ENCODE measurements around the gene ELAVL2. TPM values are rescaled to one million over a fixed set of nuclear protein-coding genes. Genes with fewer than 3 reads are reported as not detected.

The ELAVL2 gene
- total and polyA plus RNA-seq, 7 experiments from 2014 or later, result not detected

- Mint-ChIP-seq H3K9me3 (peaks cover 2 to 17% (median 7%) of the 10 kb centered on the region in 11 donors), H3K36me3 (no peaks in the 10 kb centered on the region), H3K4me3 (no peak overlapping the region), H3K27me3 (no peaks in the 10 kb centered on the region), H3K4me1 (peaks cover 0 to 1% (median 0%) of the 10 kb centered on the region in 7 donors), H3K27ac (no peak overlapping the region)
- DNase-seq (no peak), ATAC-seq (no peak)
- Histone ChIP-seq H3K9me3 (ENCODE audit: control insufficient read depth in 2 of 3, low read length in 3 of 3) (no peaks in the 10 kb centered on the region), H3K4me1 (ENCODE audit: control insufficient read depth in 2 of 2, insufficient read depth in 2 of 2, low read length in 2 of 2) (no peaks in the 10 kb centered on the region), H3K4me3 (ENCODE audit: low read length) (no peak overlapping the region), H3K27me3 (ENCODE audit: control insufficient read depth in 2 of 2, insufficient read depth in 2 of 2, low read length in 2 of 2) (no peaks in the 10 kb centered on the region), H3K27ac (ENCODE audit: low read depth, low read length) (no peak overlapping the region), H3K36me3 (ENCODE audit: control insufficient read depth in 2 of 3, insufficient read depth in 3 of 3, low read length in 3 of 3) (no peaks in the 10 kb centered on the region)
- POLR2A ChIA-PET, result no interaction called here
- intact Hi-C loops (cut with micrococcal nuclease), result no loop called here
- CTCF ChIA-PET, result no interaction called here
These were observed 22.8 kb downstream of the ELAVL2 start for GRCh38 chr9:23803216-23803615.

- H3K4me1 ChIP-seq (ENCODE audit: control insufficient read depth in 2 of 2, insufficient read depth in 2 of 2, low read length in 2 of 2), result no peaks in the 10 kb centered on the region
- no peak for ATAC-seq
These were observed 24.5 kb downstream of the ELAVL2 start for GRCh38 chr9:23801523-23801922.

GRCh38 chr9:23799521-23799920 lies 26.5 kb downstream of the ELAVL2 start:
- Mint-ChIP-seq H3K9me3 (peaks cover 0 to 17% (median 8%) of the 10 kb centered on the region in 11 donors), H3K4me1 (peaks cover 0 to 1% (median 0%) of the 10 kb centered on the region in 7 donors), H3K36me3 (no peaks in the 10 kb centered on the region), H3K27ac (no peak overlapping the region), H3K4me3 (no peak overlapping the region), H3K27me3 (no peaks in the 10 kb centered on the region)
- POLR2A ChIA-PET, result no interaction called here
- Histone ChIP-seq H3K4me3 (ENCODE audit: low read length) (no peak overlapping the region), H3K36me3 (ENCODE audit: control insufficient read depth in 2 of 3, insufficient read depth in 3 of 3, low read length in 3 of 3) (no peaks in the 10 kb centered on the region), H3K9me3 (ENCODE audit: control insufficient read depth in 2 of 3, low read length in 3 of 3) (no peaks in the 10 kb centered on the region), H3K4me1 (ENCODE audit: control insufficient read depth in 2 of 2, insufficient read depth in 2 of 2, low read length in 2 of 2) (no peaks in the 10 kb centered on the region), H3K27me3 (ENCODE audit: control insufficient read depth in 2 of 2, insufficient read depth in 2 of 2, low read length in 2 of 2) (no peaks in the 10 kb centered on the region), H3K27ac (ENCODE audit: low read depth, low read length) (no peak overlapping the region)
- CTCF ChIA-PET, result no interaction called here
- intact Hi-C loops (cut with micrococcal nuclease), result no loop called here
- no peak for ATAC-seq
- no peak for DNase-seq

More at GRCh38 chr9:23801523-23801922, 24.5 kb downstream of the ELAVL2 start:
- intact Hi-C loops (cut with micrococcal nuclease), result no loop called here
- H3K9me3 ChIP-seq (ENCODE audit: control insufficient read depth in 2 of 3, low read length in 3 of 3), result no peaks in the 10 kb centered on the region
- Mint-ChIP-seq H3K4me3 (no peak overlapping the region), H3K9me3 (peaks cover 0 to 17% (median 8%) of the 10 kb centered on the region in 11 donors), H3K36me3 (no peaks in the 10 kb centered on the region), H3K27ac (no peak overlapping the region), H3K4me1 (peaks cover 0 to 1% (median 0%) of the 10 kb centered on the region in 7 donors), H3K27me3 (no peaks in the 10 kb centered on the region)
- H3K27ac ChIP-seq (ENCODE audit: low read depth, low read length), result no peak overlapping the region
- no peaks in the 10 kb centered on the region for H3K27me3 ChIP-seq (ENCODE audit: control insufficient read depth in 2 of 2, insufficient read depth in 2 of 2, low read length in 2 of 2)
- H3K36me3 ChIP-seq (ENCODE audit: control insufficient read depth in 2 of 3, insufficient read depth in 3 of 3, low read length in 3 of 3), result no peaks in the 10 kb centered on the region
- DNase-seq, result no peak
- ChIA-PET POLR2A (no interaction called here), CTCF (no interaction called here)
- H3K4me3 ChIP-seq (ENCODE audit: low read length), result no peak overlapping the region

GRCh38 chr9:23798325-23798724 lies 27.7 kb downstream of the ELAVL2 start:
- POLR2A ChIA-PET, result no interaction called here
- intact Hi-C loops (cut with micrococcal nuclease), result no loop called here
- DNase-seq, result no peak

GRCh38 chr9:23796209-23796608 lies 29.8 kb downstream of the ELAVL2 start:
- H3K4me3 Mint-ChIP-seq, result no peak overlapping the region
- intact Hi-C loops (cut with micrococcal nuclease), result no loop called here

More at GRCh38 chr9:23798325-23798724, 27.7 kb downstream of the ELAVL2 start:
- CTCF ChIA-PET, result no interaction called here
- Mint-ChIP-seq H3K27ac (no peak overlapping the region), H3K27me3 (no peaks in the 10 kb centered on the region), H3K4me3 (no peak overlapping the region), H3K9me3 (peaks cover 0 to 15% (median 5%) of the 10 kb centered on the region in 11 donors), H3K36me3 (no peaks in the 10 kb centered on the region), H3K4me1 (peaks cover 0 to 1% (median 0%) of the 10 kb centered on the region in 7 donors)
- no peaks in the 10 kb centered on the region for H3K4me1 ChIP-seq (ENCODE audit: control insufficient read depth in 2 of 2, insufficient read depth in 2 of 2, low read length in 2 of 2)
- H3K27me3 ChIP-seq (ENCODE audit: control insufficient read depth in 2 of 2, insufficient read depth in 2 of 2, low read length in 2 of 2), result no peaks in the 10 kb centered on the region
- H3K27ac ChIP-seq (ENCODE audit: low read depth, low read length), result no peak overlapping the region
- no peaks in the 10 kb centered on the region for H3K36me3 ChIP-seq (ENCODE audit: control insufficient read depth in 2 of 3, insufficient read depth in 3 of 3, low read length in 3 of 3)
- ATAC-seq, result no peak
- H3K4me3 ChIP-seq (ENCODE audit: low read length), result no peak overlapping the region
- H3K9me3 ChIP-seq (ENCODE audit: control insufficient read depth in 2 of 3, low read length in 3 of 3), result no peaks in the 10 kb centered on the region

GRCh38 chr9:23790351-23791260 lies 35.4 kb downstream of the ELAVL2 start:
- H3K27ac ChIP-seq (ENCODE audit: low read depth, low read length), result no peak overlapping the region
- Mint-ChIP-seq H3K36me3 (no peaks in the 10 kb centered on the region), H3K9me3 (peaks cover 0 to 10% (median under 1%) of the 10 kb centered on the region in 11 donors), H3K4me3 (no peak overlapping the region), H3K27me3 (no peaks in the 10 kb centered on the region), H3K27ac (no peak overlapping the region), H3K4me1 (no peaks in the 10 kb centered on the region)
- no peak for ATAC-seq
- POLR2A ChIA-PET, result no interaction called here
- no peaks in the 10 kb centered on the region for H3K9me3 ChIP-seq (ENCODE audit: control insufficient read depth in 2 of 3, low read length in 3 of 3)
- no peak for DNase-seq
- CTCF ChIA-PET, result no interaction called here
- H3K4me1 ChIP-seq (ENCODE audit: control insufficient read depth in 2 of 2, insufficient read depth in 2 of 2, low read length in 2 of 2), result no peaks in the 10 kb centered on the region
- intact Hi-C loops (cut with micrococcal nuclease), result no loop called here
- H3K4me3 ChIP-seq (ENCODE audit: low read length), result no peak overlapping the region
- H3K27me3 ChIP-seq (ENCODE audit: control insufficient read depth in 2 of 2, insufficient read depth in 2 of 2, low read length in 2 of 2), result no peaks in the 10 kb centered on the region
- H3K36me3 ChIP-seq (ENCODE audit: control insufficient read depth in 2 of 3, insufficient read depth in 3 of 3, low read length in 3 of 3), result no peaks in the 10 kb centered on the region

More at GRCh38 chr9:23796209-23796608, 29.8 kb downstream of the ELAVL2 start:
- Histone ChIP-seq H3K9me3 (ENCODE audit: control insufficient read depth in 2 of 3, low read length in 3 of 3) (no peaks in the 10 kb centered on the region), H3K27ac (ENCODE audit: low read depth, low read length) (no peak overlapping the region), H3K27me3 (ENCODE audit: control insufficient read depth in 2 of 2, insufficient read depth in 2 of 2, low read length in 2 of 2) (no peaks in the 10 kb centered on the region), H3K4me3 (ENCODE audit: low read length) (no peak overlapping the region), H3K36me3 (ENCODE audit: control insufficient read depth in 2 of 3, insufficient read depth in 3 of 3, low read length in 3 of 3) (no peaks in the 10 kb centered on the region), H3K4me1 (ENCODE audit: control insufficient read depth in 2 of 2, insufficient read depth in 2 of 2, low read length in 2 of 2) (no peaks in the 10 kb centered on the region)
- ATAC-seq (no peak), DNase-seq (no peak)
- Mint-ChIP-seq H3K9me3 (peaks cover 0 to 13% (median 3%) of the 10 kb centered on the region in 11 donors), H3K27ac (no peak overlapping the region), H3K27me3 (no peaks in the 10 kb centered on the region), H3K4me1 (no peaks in the 10 kb centered on the region), H3K36me3 (no peaks in the 10 kb centered on the region)
- POLR2A ChIA-PET, result no interaction called here
- CTCF ChIA-PET, result interaction anchor here (0.5 kb wide), 1 partner anchor 32 kb away, joined by 3 read pairs; no protein-coding TSS in a partner anchor

Measured in naive thymus-derived CD4-positive, alpha-beta T cell (primary cell).